HEK293T (cell line): ENCODE results near the gene ADGRB3.

Experiments used
- BHLHE40 ChIP-seq: fragments of 450-650 bp; IDR thresholded peaks from 2 replicates; pipeline ENCODE4 v1.6.1; 2016; ENCODE audit warnings: mild to moderate bottlenecking, moderate library complexity, borderline replicate concordance
- ELF4 ChIP-seq: fragments of 450-650 bp; IDR thresholded peaks from 2 replicates; pipeline ENCODE4 v1.6.1; 2017; ENCODE audit warnings: antibody characterized with exemption
- FOXA1 ChIP-seq: fragments of 450-650 bp; IDR thresholded peaks from 2 replicates; pipeline ENCODE4 v1.6.1; 2016; ENCODE audit warnings: mild to moderate bottlenecking
- HDGF ChIP-seq: fragments of 450-650 bp; IDR thresholded peaks from 2 replicates; pipeline ENCODE4 v1.6.1; 2017; ENCODE audit warnings: antibody characterized with exemption, borderline replicate concordance
- SP1 ChIP-seq: fragments of 450-650 bp; IDR thresholded peaks from 2 replicates; pipeline ENCODE4 v1.6.1; 2017
- SUZ12 ChIP-seq: fragments of 450-650 bp; IDR thresholded peaks from 2 replicates; pipeline ENCODE4 v1.6.1; 2016; ENCODE audit warnings: mild to moderate bottlenecking
- TARDBP ChIP-seq: fragments of 450-650 bp; IDR thresholded peaks from 2 replicates; pipeline ENCODE4 v1.6.1; 2016

GRCh38 chr6:68653074-68653705 is 18.1 kb downstream of the ADGRB3 start:
- TF ChIP-seq SUZ12 (no peak), FOXA1 (no peak), TARDBP (no peak), BHLHE40 (no peak), HDGF (no peak), ELF4 (no peak), SP1 (no peak)
